HFF-Myc (cell line): Measurements from ENCODE around the gene ZSWIM9.

Experiments used
- DNase-seq: peaks from one replicate; pipeline ENCODE4 v3.0.0-alpha.2; 2011; ENCODE audit warnings: low read depth; ENCODE audit errors: extremely low read depth
- H3K4me3 ChIP-seq: replicated peaks from 2 replicates; pipeline ENCODE4 v1.5.1; 2011; ENCODE audit warnings: low read depth, mild to moderate bottlenecking, control low read depth, low read length
- TF ChIP-seq, protein P1 (sequence below): IDR thresholded peaks from 2 replicates; pipeline ENCODE4 v1.5.1; 2012; ENCODE audit warnings: mild to moderate bottlenecking, low read depth, low read length, control low read depth; ENCODE audit errors: missing control alignments

Gene ZSWIM9

DNA sequence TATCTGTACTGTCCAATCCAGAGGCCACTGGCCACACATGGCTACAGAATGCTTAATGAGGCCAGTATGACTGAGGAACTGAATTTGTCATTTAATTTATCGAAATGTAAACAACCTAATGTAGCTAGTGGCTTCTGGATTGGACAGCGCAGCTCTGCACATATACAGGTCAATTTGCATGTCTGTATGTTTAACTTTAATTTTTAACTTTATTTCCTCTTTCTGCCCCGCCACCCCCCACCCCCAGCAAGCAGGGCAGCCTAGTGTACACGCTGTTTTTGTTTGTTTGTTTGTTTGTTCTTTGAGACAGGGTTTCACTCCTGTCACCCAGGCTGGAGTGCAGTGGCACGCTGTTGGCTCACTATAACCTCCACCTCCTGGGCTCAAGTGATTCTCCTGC is 15.5 kb downstream of the ZSWIM9 start:
- TF ChIP-seq, protein P1, sequence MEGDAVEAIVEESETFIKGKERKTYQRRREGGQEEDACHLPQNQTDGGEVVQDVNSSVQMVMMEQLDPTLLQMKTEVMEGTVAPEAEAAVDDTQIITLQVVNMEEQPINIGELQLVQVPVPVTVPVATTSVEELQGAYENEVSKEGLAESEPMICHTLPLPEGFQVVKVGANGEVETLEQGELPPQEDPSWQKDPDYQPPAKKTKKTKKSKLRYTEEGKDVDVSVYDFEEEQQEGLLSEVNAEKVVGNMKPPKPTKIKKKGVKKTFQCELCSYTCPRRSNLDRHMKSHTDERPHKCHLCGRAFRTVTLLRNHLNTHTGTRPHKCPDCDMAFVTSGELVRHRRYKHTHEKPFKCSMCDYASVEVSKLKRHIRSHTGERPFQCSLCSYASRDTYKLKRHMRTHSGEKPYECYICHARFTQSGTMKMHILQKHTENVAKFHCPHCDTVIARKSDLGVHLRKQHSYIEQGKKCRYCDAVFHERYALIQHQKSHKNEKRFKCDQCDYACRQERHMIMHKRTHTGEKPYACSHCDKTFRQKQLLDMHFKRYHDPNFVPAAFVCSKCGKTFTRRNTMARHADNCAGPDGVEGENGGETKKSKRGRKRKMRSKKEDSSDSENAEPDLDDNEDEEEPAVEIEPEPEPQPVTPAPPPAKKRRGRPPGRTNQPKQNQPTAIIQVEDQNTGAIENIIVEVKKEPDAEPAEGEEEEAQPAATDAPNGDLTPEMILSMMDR: no peak
- no peak overlapping the region for H3K4me3 ChIP-seq
- DNase-seq: no peak

DNA sequence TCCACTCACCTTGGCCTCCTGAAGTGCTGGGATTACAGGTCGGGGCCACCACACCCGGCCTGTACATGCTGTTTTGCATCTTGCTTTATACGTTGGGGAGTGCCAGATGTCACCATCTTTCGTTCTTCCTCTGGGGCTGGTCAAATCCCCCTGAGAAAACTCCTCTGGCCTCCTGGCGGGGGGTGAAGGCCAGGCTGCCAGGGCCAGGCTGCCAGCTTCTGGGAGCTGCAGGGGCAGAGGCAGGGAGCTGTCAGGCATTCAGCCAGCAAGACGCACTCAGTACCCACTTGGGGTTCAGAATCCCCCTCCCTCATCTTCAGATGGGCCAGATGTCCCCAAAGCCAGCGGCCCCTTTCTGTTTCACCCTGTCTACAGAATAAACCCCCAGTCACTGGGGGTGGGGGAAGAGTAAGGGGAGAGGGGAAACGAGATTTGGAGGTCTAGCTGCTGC is 16.1 kb downstream of the ZSWIM9 start:
- TF ChIP-seq, protein P1: no peak
- no peak overlapping the region for H3K4me3 ChIP-seq
- no peak for DNase-seq

DNA sequence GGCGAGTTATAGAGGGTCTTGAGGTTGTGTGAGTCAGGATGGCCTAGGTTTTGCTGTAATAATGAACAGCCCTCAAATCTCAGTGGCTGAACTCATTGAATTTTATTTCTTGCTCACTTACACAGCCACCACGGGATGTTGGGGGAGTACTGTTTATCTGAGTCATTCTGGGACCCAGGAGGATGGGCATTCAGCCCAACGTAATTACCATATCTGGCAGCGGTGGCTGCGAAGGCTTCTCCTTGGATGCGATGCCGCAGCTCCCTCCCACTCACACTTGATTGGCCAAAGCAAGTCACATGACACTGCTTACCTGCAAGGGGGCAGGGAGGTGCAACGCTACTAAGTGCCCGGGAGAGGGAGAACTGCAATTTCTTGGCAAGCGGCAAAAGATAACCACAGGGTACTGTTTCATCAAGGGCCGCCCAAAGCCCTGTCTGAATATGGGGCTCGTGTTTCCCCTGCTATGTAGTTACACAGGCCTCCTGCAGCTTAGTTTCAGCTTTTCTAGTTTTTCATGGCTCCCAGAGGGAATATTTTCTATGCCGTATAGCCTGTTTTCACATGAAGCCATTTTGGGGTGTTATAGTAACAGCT is 19.9 kb downstream of the ZSWIM9 start:
- H3K4me3 ChIP-seq: no peak overlapping the region
- no peak for DNase-seq
- TF ChIP-seq, protein P1: no peak

DNA sequence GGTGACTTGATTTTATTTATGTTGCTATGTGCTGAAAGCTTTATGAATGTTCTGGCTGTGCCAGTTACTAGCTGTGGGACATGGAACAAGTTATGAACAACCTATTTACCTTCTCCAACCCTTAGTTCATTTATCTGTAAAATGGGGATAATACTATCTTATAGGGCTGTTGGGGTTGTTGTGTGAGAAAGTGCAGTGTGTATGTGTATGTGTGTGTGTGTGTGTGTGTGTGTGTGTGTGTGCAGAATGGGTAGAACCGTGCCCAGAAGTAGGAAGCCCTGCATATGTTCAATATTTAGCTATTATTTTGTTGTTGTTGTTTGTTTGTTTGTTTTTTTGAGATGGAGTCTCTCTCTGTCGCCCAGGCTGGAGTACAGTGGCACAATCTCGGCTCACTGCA is 20.4 kb downstream of the ZSWIM9 start:
- no peak for DNase-seq
- TF ChIP-seq, protein P1: no peak
- no peak overlapping the region for H3K4me3 ChIP-seq

DNA sequence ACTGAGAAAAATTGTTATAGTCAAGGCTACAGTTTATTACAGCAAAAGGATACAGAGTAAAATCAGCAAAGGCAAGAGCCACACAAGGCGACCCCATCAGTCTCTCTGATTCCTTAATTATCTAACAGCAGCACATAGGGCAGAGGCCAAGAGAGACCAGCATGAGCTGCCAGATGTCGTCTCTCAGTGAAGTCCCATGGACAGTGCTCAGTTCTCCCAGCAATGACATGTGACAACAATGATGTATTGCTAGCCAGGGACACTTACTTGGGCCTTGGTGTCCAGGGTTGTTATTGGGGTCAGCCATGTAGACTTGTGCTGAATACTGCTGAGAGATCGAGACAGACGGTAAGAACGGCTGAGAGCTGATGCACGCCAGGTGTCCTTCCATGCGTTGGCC is 22.3 kb downstream of the ZSWIM9 start:
- no peak for DNase-seq
- TF ChIP-seq, protein P1: no peak
- H3K4me3 ChIP-seq: no peak overlapping the region

DNA sequence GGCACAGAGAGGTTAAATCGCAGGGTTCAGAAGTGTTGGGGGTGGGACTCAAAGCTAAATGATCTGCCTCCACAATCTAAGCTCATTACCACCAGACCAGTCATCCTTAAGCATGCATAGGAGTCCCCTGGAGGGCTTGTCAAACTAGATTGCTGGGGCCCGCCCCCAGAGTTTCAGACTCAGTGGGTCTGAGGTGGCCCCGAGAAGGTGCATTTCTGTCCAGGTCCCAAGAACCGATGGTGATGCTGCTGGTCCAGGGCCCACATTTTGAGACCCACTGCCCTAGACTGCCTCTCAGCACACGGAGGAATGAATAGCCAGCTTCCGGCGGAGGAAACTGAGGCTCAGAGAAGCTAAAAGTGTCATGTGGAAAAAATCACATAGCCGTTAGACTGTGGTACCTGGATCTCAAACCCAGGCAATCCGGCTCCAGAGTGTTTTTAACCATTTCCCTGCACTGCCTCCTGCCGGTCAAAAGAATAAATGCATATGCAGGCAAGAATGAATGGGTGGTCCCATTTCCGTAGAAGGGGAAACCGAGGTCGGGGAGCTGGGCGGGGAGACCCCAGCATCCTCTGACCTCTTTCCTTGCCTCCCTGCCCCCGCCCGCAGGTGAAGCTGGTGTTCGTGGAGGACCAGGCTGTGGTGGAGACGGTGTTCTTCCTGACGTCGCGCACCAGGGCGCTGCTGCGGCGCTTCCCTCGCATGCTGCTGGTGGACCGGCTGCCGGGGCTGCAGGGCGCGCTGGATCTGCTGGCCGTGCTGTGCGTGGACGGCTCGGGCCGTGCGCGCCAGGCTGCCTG is 23.8 kb downstream of the ZSWIM9 start:
- TF ChIP-seq, protein P1: peak; percentile 59
- no peak for DNase-seq
- no peak overlapping the region for H3K4me3 ChIP-seq
